Esophagus squamous epithelium (tissue), 4 donors: ENCODE results near the gene SH3PXD2A.

ENCODE experiments used
- CTCF ChIP-seq, 6 experiments: fragments of 450-650 bp in 4 of 6; fragments of 200-600 bp in 2 of 6; sonication (generic) in 2 of 6; IDR thresholded peaks; one replicate each; pipeline ENCODE4 v1.5.1; 2016 to 2019; ENCODE audit warnings: antibody characterized with exemption in 6 of 6, mild to moderate bottlenecking in 4 of 6, moderate library complexity in 4 of 6
- POLR2A ChIP-seq, 4 donors: fragments of 450-650 bp; IDR thresholded peaks; one replicate each; pipeline ENCODE4 v1.6.1; 2017; ENCODE audit warnings: antibody characterized with exemption in 4 of 4, mild to moderate bottlenecking in 4 of 4, moderate library complexity in 3 of 4

- no peak for TF ChIP-seq POLR2A (IDR thresholded peaks at IDR 0.05)
- no peak for TF ChIP-seq CTCF (IDR thresholded peaks at IDR 0.05)
These were observed 71.7 kb downstream of the SH3PXD2A start for GRCh38 chr10:103783681-103784080.
